HG03066 (cell line): ENCODE measurements around the gene OXTR.

Experiments
- ATAC-seq: cut with Tn5 transposase; IDR thresholded peaks from one replicate; pipeline ENCODE4 v1.9.1; 2021; ENCODE audit warnings: low read depth; ENCODE audit not compliant: unreplicated experiment

OXTR gene

DNA sequence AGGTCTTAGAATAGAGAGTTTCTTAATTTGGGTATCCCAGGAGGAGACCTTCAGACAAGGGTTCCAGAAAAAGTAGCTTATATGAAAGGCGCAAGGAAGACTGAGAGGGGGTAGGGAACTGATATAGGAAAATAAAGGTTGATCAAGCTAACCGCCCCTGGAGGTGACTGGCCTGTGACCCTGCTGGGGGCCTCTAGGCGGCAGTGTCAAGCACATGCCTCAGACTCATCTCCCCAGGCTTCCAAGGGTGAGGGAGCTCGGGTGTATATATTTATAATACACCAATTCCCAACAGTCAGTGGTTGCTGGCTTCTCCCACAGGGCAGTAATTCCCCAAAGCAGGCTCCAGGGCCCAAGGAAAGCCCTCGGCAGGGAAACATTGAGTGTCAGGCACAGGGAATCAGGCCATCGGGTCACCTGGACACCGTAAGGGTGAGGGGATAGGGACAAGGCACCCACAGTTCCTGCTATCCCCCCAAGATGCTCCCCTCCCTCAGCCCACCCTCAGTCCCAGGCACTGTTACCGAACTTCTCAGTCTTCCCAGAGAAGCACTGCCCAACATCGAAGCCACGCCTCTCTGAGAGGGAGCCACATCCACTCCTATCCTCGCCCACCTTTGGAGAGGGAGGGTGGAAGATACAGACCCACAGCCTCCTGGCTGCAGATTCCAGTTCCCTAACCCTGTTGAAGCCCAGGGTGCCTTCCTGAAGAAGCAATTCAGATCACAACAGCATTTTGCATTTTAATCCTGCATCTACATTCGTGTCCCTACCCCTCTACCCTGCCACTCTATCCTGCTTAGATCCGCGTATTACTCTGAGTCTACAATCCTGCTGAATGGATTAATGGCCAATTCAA is 55.3 kb downstream of the OXTR start:
- no peak for ATAC-seq

DNA sequence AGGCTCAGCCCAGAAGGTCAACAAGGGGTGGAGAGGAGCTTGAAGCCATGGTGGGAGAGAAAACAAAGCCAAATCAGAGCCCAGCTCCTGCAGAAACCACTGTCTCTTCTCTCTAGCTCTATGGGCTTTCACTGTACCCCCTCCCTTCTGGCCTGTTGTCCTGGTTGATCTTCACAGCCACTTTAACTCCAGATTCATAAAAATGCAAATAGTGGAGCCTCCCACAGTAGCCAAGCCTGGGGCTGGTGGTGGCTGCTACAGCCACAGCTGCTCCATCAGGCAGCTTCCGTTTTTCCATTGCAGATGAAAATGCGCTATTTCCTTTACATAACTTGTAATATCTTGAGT is 56.5 kb downstream of the OXTR start:
- no peak for ATAC-seq

DNA sequence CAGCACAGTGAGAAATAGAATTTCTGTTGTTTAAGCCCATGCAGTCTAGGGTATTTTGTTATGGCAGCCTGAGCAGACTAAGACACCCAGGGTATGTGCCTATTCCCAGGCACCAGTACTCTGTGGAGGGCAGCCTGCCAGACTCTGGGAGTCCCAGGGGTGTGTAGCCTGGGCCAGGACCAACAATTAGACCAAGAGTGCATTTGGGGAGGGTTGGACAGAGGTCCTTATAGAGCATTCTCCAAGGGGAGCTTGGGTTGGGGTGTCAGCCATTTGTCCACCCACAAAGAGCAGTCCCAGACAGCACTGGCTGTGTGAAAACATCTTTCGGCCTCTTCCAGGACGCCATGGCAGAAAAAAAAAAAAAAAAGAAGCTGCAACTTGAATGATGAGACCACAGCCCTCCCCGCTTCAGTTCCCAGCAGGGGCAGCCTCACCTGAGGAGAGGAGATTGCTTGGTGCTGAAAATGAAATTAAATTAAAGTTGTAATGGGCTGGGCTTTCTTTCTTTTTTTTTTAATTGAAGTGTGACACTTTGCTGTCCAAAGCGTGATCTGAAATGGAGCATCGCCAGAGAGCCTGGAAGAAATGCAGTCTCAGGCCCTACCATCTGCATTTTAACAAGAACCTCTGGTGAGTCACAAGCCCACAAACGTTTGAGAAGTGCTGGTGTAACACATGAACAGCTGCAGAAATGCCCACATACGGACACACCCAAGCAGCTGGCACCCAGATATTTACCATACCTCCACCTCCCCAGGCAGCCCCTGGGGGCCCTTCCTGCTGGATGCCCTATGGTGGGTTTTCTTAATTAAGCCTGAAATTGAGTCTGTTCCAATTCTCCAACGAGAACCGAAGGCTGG is 57.1 kb downstream of the OXTR start:
- ATAC-seq, result no peak

DNA sequence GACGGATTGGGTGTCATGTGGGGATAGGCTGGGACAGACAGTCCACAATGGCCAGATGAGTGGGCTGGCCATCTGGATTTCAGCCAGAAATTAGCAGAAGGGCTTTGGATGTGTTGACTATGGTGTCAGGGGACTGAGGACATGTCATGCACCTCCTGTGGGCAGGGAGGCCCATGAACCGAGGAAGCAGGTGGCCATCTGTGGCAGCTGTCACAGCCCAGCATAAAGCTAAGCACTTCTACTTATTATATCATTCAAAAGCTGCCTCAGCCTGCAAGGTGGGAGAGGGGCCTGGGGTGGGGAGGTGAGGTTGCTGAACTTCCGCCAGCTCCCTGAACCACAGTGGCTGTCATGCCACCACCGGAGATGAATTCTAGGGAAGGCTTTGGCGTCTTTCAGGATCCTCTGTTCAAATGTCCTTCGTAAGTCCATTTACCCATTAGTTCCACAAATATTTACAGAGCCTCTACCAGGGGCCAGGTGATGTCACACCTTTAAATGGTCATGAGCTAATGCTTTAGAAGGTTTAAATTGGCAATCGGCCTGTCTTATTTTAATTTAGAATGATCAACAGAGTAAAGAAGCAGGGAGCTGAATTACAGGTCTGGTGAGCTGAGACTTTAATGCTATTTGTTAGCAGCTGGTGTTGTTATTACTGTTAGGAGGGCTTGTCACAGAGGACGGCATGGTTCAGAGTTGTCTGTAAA is 59.5 kb downstream of the OXTR start:
- ATAC-seq, result no peak

DNA sequence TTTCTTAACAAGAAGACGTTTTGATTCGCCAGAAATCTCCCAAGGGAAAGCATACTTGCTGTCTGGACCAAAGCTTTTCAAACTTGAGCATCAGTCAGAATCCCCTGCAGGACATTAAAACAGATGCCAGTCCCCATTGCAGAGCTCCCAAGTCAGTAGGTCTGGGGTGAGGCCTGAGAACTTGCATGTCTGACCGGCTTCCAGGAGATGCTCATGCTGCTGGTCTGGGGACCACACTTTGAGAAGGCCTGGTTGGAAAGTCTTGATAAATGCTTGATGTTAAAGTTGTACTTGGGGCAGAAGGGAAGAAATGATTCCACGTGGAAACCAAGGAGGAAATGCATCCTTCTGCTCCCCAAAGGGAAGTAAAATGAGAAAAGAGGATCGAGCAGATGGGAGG is 60.1 kb downstream of the OXTR start:
- ATAC-seq, result no peak

DNA sequence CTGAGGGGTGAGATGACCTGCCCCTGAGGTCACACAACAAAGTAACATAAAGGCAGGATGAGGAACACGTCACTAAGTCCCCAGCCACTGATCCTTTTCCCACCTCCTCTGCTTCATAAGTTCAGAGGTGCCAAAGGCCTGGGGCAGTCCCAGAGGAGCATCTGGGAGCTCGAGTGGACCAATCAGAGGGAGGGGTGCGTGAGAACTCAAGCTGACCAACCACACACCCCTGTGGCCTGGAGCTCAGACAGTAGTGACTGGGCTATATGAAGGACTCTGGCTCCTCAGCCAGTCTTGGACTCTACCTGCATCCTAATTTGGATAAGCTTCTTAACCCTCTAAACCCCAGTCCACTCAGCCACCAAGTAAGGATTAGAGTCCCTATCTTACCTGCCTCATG is 63.8 kb downstream of the OXTR start:
- no peak for ATAC-seq

DNA sequence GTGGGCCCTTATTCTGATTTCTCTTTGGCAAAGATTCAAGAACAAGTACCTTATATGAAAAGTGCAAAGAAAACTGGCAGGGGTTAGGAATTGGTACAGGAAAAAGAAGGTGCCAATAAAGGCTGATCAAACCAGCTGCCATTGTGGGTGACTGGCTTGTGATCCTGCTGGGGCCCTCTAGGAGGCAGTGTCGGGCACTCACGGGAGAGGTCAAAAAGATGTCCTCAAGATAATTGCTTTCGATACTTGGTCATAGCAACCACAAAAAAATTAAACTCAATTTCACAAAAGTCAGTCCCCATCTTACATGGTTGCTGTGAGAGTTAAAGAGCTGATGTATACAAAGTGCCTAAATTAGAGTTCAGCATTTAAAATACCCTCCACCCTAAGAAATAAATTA is 66.9 kb downstream of the OXTR start:
- ATAC-seq, result no peak
